Measurements from ENCODE around the gene DMD. TPM values are rescaled to one million over a fixed set of nuclear protein-coding genes. Genes with fewer than 3 reads are reported as not detected.

DMD gene
- total RNA-seq, 4 donors from 2014 or later, result 18.7 to 69.5 (median 38.5) TPM

GRCh38 chrX:32525234-32525633 lies 686.1 kb downstream of the DMD start:
- WGBS, result 74% methylated on average over 5 of the region's 5 CpGs
- TF ChIP-seq POLR2AphosphoS5 (IDR thresholded peaks at IDR 0.05) (no peak), EP300 (IDR thresholded peaks at IDR 0.05) (no peak), CTCF (IDR thresholded peaks at IDR 0.05) (no peak), POLR2A (IDR thresholded peaks at IDR 0.05) (no peak)
- Histone ChIP-seq H3K27me3 (no peaks in the 10 kb centered on the region), H3K9me3 (no peaks in the 10 kb centered on the region), H3K36me3 (no peaks in the 10 kb centered on the region), H3K27ac (no peak overlapping the region), H3K4me1 (no peaks in the 10 kb centered on the region), H3K4me3 (no peak overlapping the region)
- no peak for DNase-seq (ENCODE audit: low spot score in 2 of 2)

DNA sequence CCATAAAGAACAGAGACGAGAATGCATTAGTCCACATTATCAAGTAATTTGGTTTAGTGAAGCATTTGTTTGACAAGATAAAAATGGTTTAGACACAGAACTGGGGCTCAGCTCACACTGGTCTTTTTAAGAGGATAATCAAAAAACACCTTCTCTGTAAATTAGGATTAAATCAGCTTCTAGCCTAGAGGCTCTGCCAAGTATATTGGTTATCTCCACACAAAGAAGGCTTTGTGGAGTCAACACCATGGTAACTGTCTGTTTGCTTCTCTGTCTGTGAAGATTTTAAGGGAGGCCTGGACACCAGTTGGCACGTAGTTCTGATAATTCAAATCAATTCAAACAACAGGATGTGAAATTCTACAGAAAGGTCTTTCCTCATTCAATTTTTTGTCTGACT lies 687.0 kb downstream of the DMD start:
- DNase-seq (ENCODE audit: low spot score in 2 of 2), result no peak
- WGBS, result 79% methylated on average over 2 of the region's 2 CpGs
- no peaks in the 10 kb centered on the region for H3K9me3 ChIP-seq
- H3K36me3 ChIP-seq, result no peaks in the 10 kb centered on the region
- H3K27me3 ChIP-seq, result no peaks in the 10 kb centered on the region
- no peak for TF ChIP-seq POLR2AphosphoS5 (IDR thresholded peaks at IDR 0.05)
- H3K4me1 ChIP-seq, result no peaks in the 10 kb centered on the region
- H3K27ac ChIP-seq, result no peak overlapping the region
- H3K4me3 ChIP-seq, result no peak overlapping the region

DNA sequence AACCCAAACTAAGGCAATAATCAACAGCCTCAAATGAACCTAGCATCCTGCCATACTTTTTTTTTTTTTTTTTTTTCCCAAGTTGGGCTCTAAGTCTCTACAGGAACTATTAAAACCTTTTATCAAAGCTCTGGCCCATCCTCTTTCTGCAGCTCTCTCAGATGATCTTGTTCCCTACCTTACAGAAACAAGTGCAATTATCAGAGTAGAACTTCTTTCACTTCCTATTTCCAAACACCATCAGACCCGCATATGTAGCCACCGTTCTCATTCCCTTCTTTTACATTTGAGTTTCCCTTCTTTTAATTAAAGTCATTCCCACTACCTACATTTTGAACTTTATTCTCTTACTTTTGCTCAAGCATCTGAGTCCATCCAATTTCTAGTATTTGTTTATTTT lies 690.6 kb downstream of the DMD start:
- no peak for DNase-seq (ENCODE audit: low spot score in 2 of 2)
- 89% methylated on average over 2 of the region's 2 CpGs for WGBS
- H3K27ac ChIP-seq, result no peak overlapping the region
- TF ChIP-seq POLR2A (IDR thresholded peaks at IDR 0.05) (no peak), EP300 (IDR thresholded peaks at IDR 0.05) (no peak), POLR2AphosphoS5 (IDR thresholded peaks at IDR 0.05) (no peak), CTCF (IDR thresholded peaks at IDR 0.05) (no peak)
- H3K4me3 ChIP-seq, result no peak overlapping the region
- no peaks in the 10 kb centered on the region for H3K4me1 ChIP-seq
- H3K9me3 ChIP-seq, result no peaks in the 10 kb centered on the region
- no peaks in the 10 kb centered on the region for H3K27me3 ChIP-seq
- no peaks in the 10 kb centered on the region for H3K36me3 ChIP-seq

DNA sequence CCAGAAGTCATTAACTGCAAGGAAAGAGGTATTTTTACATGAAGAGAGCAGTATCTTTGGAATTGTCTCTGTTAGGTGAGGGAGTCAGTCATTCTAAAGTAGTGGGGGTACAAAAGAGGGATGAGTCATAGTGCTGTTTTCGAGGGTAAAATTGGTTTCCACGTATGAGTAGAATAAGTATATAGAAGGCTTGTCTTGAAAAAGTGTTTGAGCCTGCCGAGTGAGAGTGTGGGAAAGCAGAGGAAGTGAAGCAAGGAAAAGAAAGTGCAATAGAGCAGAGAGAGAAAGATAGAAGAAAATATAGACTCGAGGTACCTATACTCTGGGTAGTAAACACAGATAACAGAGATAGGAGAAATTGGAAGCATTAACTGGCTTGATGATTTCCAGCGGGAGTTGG lies 696.4 kb downstream of the DMD start:
- Histone ChIP-seq H3K36me3 (no peaks in the 10 kb centered on the region), H3K27me3 (no peaks in the 10 kb centered on the region), H3K4me3 (no peak overlapping the region), H3K9me3 (no peaks in the 10 kb centered on the region), H3K4me1 (no peaks in the 10 kb centered on the region), H3K27ac (no peak overlapping the region)
- TF ChIP-seq CTCF (IDR thresholded peaks at IDR 0.05) (no peak), POLR2AphosphoS5 (IDR thresholded peaks at IDR 0.05) (no peak), EP300 (IDR thresholded peaks at IDR 0.05) (no peak), POLR2A (IDR thresholded peaks at IDR 0.05) (no peak)
- WGBS, result 65% methylated on average over 5 of the region's 5 CpGs
- DNase-seq (ENCODE audit: low spot score in 2 of 2), result no peak

GRCh38 chrX:32501606-32502005 lies 709.7 kb downstream of the DMD start:
- Histone ChIP-seq H3K27ac (no peak overlapping the region), H3K36me3 (no peaks in the 10 kb centered on the region), H3K27me3 (no peaks in the 10 kb centered on the region), H3K9me3 (no peaks in the 10 kb centered on the region), H3K4me3 (no peak overlapping the region), H3K4me1 (no peaks in the 10 kb centered on the region)
- 35% methylated on average over 3 of the region's 3 CpGs for WGBS
- no peak for TF ChIP-seq EP300 (IDR thresholded peaks at IDR 0.05)
- TF ChIP-seq POLR2A (IDR thresholded peaks at IDR 0.05), result no peak
- TF ChIP-seq POLR2AphosphoS5 (IDR thresholded peaks at IDR 0.05), result no peak
- no peak for TF ChIP-seq CTCF (IDR thresholded peaks at IDR 0.05)
- DNase-seq (ENCODE audit: low spot score in 2 of 2), result no peak

GRCh38 chrX:32496671-32497070 lies 714.7 kb downstream of the DMD start:
- H3K27ac ChIP-seq, result no peak overlapping the region
- no peak for DNase-seq (ENCODE audit: low spot score in 2 of 2)
- H3K9me3 ChIP-seq, result no peaks in the 10 kb centered on the region
- TF ChIP-seq CTCF (IDR thresholded peaks at IDR 0.05) (no peak), POLR2AphosphoS5 (IDR thresholded peaks at IDR 0.05) (no peak), EP300 (IDR thresholded peaks at IDR 0.05) (no peak), POLR2A (IDR thresholded peaks at IDR 0.05) (no peak)
- H3K4me1 ChIP-seq, result no peaks in the 10 kb centered on the region
- no peak overlapping the region for H3K4me3 ChIP-seq
- no peaks in the 10 kb centered on the region for H3K27me3 ChIP-seq
- no peaks in the 10 kb centered on the region for H3K36me3 ChIP-seq
- WGBS, result 72% methylated on average over 6 of the region's 6 CpGs
